Natural killer cell treated with Interleukin-12 subunit alpha and Interleukin-12 subunit beta and Interleukin-15 and Interleukin-18, amount 100 ng/mL, for 72 hours (primary cell): Measurements from ENCODE around the gene NKX2-8. TPM values are rescaled to one million over a fixed set of nuclear protein-coding genes. Genes with fewer than 3 reads are reported as not detected.
A peak's percentile ranks its signal among the peaks of the same experiment; 100 is the strongest.

Experiments
- ATAC-seq, 2 donors: fragments of 150-1000 bp; cut with Tn5 transposase in 1 of 2; sonication (Bioruptor Pico), chemical (Tn5 transposase) in 1 of 2; 2 replicates each; pipeline ENCODE4 v1.10.0; 2021
- DNase-seq: peaks from one replicate; pipeline ENCODE4 v3.0.0; 2022; ENCODE audit warnings: low spot score
- H3K27ac Mint-ChIP-seq, 2 donors: 1 replicate in 1 of 2; 2 replicates in 1 of 2; pipeline ENCODE4 v1.8.0; 2022; ENCODE audit warnings: mixed read lengths in 2 of 2, mild to moderate bottlenecking in 1 of 2, moderate library complexity in 1 of 2
- H3K27me3 Mint-ChIP-seq, 2 donors: 1 replicate in 1 of 2; 2 replicates in 1 of 2; pipeline ENCODE4 v1.8.0; 2022; ENCODE audit warnings: mixed read lengths in 2 of 2
- H3K36me3 Mint-ChIP-seq: one replicate; pipeline ENCODE4 v1.8.0; 2022; ENCODE audit warnings: mixed read lengths
- H3K4me1 Mint-ChIP-seq, 2 donors: 1 replicate in 1 of 2; 2 replicates in 1 of 2; pipeline ENCODE4 v1.8.0; 2022; ENCODE audit warnings: low read depth in 2 of 2, mixed read lengths in 2 of 2, mild to moderate bottlenecking in 1 of 2
- H3K4me3 Mint-ChIP-seq: one replicate; pipeline ENCODE4 v1.8.0; 2022; ENCODE audit warnings: mixed read lengths
- H3K9me3 Mint-ChIP-seq: 2 replicates; pipeline ENCODE4 v1.8.0; 2022; ENCODE audit warnings: mixed read lengths
- total RNA-seq, 2 donors: library from RNA; stranded (reverse); gene quantifications; one replicate each; pipeline ENCODE4 v1.2.3, GENCODE V29; 2022

NKX2-8 gene
- not detected for total RNA-seq

DNA sequence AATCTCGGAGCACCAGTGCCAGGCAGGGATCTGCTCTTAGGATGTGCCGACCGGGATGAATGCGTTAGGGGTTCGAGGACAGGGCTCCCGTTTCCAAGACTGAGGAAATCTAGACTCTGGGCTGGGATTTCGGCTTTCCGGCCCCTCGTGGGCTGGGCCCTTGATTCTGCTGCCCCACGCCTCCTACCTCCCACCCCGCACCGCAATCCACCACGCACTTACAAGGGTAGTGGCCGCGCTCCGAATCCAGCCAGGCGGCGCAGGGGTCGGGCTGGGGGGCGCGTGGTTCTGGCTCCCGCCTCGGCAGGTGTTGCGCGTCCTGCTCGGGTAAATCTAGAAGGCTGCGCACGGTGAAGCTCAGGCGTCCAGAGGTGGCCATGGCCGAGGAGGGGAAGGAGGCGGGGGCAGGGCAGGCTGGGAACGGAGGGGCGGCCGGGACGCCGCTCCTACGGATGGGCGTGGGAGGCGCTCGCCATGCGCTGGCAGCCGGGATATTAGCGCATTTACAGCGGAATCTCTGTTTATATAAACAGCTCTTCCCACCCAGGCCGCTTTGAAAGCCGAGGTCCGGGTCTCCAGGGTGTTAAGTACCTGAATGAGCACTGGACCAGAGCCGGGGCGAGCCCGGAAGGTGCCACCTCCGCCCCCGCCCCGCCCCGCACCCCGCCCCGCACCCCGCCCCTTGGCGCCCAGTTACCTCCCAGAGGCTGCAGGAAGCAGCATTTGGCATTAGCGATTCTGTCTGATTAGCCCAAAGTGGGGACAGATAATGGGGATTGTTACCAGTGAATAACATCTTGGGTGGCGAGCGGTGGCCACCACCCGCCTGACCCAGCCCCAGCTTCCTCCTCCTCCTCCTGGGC is at the start of gene NKX2-8:
Gene NKX2-8, minus strand, starts transcription at position 604 of the 863 bp plus-strand sequence. Its CDS starts 225 bp downstream, at position 379.
- no peak within 1 kb of the TSS for H3K27ac Mint-ChIP-seq
- H3K9me3 Mint-ChIP-seq = no peaks in the 10 kb centered on the region
- DNase-seq (no peak), ATAC-seq (no peak)
- peaks cover 28 to 35% of the 10 kb centered on the region in 2 donors for H3K27me3 Mint-ChIP-seq
- no peaks in the 10 kb centered on the region for H3K36me3 Mint-ChIP-seq
- H3K4me3 Mint-ChIP-seq = no peak within 1 kb of the TSS
- no peaks in the 10 kb centered on the region for H3K4me1 Mint-ChIP-seq

DNA sequence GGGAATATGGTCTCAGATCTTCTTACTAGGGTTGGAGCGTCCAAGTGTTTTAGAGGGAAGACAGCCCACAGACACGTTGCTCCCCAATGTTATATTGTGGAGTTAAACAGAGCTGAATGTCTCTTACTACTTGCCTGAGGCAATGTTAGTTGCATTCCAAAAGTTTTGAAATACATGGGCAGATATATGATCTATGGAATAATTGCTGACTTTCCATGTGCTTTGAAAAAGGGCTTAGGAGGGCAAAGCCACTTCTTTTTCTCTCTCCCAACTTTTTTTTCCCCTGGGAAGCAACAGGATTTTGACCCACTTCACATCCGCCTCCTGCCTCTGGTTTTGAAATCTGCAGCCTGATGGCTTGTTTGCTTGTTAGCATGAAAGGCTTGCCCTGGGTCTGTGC is 45.6 kb upstream of the NKX2-8 start:
- Mint-ChIP-seq H3K27me3 (peaks cover 2 to 11% of the 10 kb centered on the region in 2 donors), H3K36me3 (no peaks in the 10 kb centered on the region), H3K9me3 (peaks cover 9% of the 10 kb centered on the region), H3K4me3 (no peak overlapping the region), H3K27ac (no peak overlapping the region), H3K4me1 (no peaks in the 10 kb centered on the region)
- no peak for ATAC-seq
- DNase-seq = no peak

DNA sequence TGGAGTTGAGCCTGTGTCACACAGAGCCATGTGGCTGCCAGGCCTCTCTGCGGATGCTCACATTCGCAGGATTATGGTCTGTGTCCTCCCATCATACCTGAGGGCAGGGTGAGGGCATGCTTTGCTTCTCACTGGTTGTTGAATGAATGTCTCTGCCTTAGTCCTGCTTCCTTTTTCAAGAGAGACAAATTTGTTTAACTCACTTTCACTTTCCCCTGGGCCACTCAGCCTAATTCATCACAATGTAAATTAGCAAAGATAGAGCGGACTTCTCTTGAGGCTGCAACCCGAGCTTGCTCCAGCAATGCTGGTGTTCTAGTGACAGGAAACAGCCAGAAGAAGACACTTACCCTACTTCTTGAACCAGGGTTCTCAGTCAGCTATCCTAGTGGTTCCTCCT is 43.7 kb upstream of the NKX2-8 start:
- Mint-ChIP-seq H3K9me3 (peaks cover 9% of the 10 kb centered on the region), H3K27ac (no peak overlapping the region), H3K4me3 (no peak overlapping the region), H3K27me3 (peaks cover 2 to 11% of the 10 kb centered on the region in 2 donors), H3K36me3 (no peaks in the 10 kb centered on the region), H3K4me1 (no peaks in the 10 kb centered on the region)
- ATAC-seq = no peak
- no peak for DNase-seq

DNA sequence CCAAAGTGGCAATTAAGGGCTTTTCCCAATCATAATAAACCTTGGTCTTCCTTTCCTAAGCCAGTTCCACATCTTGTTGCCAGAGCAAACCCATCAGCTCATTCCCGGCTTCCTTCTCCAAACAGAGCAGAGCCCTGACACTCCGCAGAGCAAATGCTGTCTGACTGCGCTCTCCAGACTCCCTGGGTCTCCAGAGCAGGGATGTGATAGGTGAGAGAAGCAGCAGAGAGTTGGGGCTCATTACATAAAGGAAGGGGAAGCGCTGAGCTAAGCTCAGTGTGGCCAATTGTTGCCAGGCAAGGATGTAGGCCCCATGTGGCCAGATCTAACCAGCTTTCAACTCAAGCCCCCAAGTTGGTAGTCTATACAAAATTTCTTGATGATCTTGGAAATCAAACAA is 43.0 kb upstream of the NKX2-8 start:
- Mint-ChIP-seq H3K4me1 (no peaks in the 10 kb centered on the region), H3K27ac (no peak overlapping the region)

DNA sequence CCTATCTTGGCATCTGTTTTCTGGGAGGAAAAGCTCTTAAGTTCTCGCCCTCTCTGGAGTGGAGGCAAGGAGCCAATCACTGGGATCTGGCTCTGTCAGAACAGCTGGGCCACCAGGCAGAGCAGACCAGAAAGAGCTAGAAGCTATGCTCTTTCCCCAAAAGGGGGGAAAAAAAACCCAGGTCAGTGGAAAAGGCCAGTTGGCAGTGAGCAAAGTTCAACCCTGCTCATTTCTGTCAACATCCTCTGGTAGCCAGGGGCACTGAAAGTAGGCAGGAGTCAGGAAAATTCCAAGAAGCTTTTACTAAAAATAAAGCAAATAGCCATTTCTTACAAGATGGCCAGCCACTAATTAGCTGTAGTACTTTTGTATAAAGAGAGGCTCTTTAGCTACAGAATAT is 42.6 kb upstream of the NKX2-8 start:
- Mint-ChIP-seq H3K27ac (no peak overlapping the region), H3K36me3 (no peaks in the 10 kb centered on the region), H3K27me3 (peaks cover 2 to 11% of the 10 kb centered on the region in 2 donors), H3K9me3 (peaks cover 9% of the 10 kb centered on the region), H3K4me1 (no peaks in the 10 kb centered on the region), H3K4me3 (no peak overlapping the region)
- no peak for DNase-seq
- ATAC-seq = no peak

More for the DNA sequence above, 43.0 kb upstream of the NKX2-8 start:
- H3K4me3 Mint-ChIP-seq = no peak overlapping the region
- H3K36me3 Mint-ChIP-seq = no peaks in the 10 kb centered on the region
- DNase-seq (no peak), ATAC-seq (no peak)
- peaks cover 2 to 11% of the 10 kb centered on the region in 2 donors for H3K27me3 Mint-ChIP-seq
- H3K9me3 Mint-ChIP-seq = peaks cover 9% of the 10 kb centered on the region

DNA sequence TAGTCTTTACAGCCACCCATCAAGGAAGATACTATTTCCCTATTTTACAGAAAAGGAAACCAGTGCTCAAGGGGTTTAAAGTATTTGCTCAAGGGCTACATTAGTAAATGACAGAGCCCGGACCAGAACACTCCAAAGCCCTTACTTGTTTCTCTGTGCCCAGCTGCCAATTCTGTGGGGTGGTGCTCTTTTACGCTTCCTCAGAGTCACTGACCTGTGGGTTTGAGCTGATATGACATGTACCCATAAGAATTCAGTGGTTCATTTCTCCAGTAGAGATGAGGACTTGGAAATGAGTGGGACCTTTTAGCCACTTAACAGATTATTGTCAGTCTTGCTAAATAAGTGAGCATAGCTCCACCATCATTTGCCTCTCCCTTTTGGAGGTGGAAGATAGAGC is 37.4 kb upstream of the NKX2-8 start:
- Mint-ChIP-seq H3K4me1 (no peaks in the 10 kb centered on the region), H3K27ac (no peak overlapping the region), H3K36me3 (no peaks in the 10 kb centered on the region), H3K4me3 (no peak overlapping the region), H3K9me3 (no peaks in the 10 kb centered on the region), H3K27me3 (no peaks in the 10 kb centered on the region)
- ATAC-seq (no peak), DNase-seq (no peak)

DNA sequence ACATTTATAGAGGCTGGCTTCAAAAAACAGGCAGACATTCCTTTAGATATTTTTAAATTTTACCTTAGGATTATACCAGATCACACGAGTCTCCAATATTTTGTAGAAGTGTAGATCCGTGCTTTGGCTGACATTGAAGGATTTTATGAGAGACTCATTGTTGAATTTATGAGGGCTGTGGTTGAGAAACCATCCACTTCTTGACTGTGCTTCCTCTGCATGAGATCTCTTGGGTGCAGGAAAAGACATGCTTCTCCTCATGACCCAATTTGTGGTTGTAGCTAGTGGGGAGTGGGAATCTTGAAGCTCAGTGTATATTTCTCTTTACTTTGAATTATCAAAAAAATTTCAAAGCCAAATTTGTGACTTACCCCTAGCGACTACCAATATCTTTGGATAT is 36.7 kb upstream of the NKX2-8 start:
- ATAC-seq (no peak), DNase-seq (no peak)
- no peak overlapping the region for H3K4me3 Mint-ChIP-seq
- H3K9me3 Mint-ChIP-seq = no peaks in the 10 kb centered on the region
- no peaks in the 10 kb centered on the region for H3K36me3 Mint-ChIP-seq
- H3K27ac Mint-ChIP-seq = no peak overlapping the region
- H3K27me3 Mint-ChIP-seq = no peaks in the 10 kb centered on the region
- H3K4me1 Mint-ChIP-seq = no peaks in the 10 kb centered on the region

DNA sequence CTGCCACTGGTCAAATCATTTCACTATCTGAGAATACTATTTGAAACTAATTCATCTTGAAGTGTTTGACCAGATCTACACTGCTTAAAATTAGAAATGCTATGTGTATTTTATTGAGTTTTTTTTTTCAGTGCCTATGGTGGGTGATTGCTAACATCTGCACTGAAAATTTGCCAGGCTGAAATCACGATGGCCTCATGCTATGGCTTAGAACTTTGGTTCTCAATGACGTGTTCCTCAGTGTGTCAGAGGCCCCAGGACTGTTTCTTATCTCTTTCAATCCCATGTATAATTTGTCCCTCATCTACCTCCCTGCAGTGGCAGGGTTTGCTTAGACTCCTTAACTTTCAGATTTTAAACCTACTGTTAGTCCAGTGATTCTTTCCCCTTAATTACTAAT is 36.2 kb upstream of the NKX2-8 start:
- H3K9me3 Mint-ChIP-seq = no peaks in the 10 kb centered on the region
- no peak for ATAC-seq
- H3K4me3 Mint-ChIP-seq = no peak overlapping the region
- H3K36me3 Mint-ChIP-seq = no peaks in the 10 kb centered on the region
- H3K4me1 Mint-ChIP-seq = no peaks in the 10 kb centered on the region
- no peak for DNase-seq
- H3K27me3 Mint-ChIP-seq = no peaks in the 10 kb centered on the region
- H3K27ac Mint-ChIP-seq = no peak overlapping the region

DNA sequence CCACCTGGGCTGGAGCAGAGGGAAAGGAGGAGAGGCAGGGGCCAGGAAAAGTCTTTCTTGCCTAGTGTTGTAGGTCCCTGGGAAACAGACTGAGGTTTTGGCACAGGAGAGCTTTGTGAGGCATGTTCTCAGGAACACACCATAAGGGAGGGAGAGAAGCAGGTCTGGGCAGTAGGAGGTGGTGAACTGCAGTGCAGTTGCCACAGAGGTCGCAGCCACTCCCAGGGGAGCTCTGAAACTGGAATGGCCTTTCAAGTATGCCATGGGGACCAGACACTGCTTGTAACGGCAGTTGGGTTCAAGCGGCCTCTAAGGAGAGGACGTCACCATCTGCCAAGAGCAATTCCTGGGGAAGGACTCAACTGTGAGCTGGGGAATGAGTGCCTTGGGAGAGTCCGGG is 35.4 kb upstream of the NKX2-8 start:
- DNase-seq (no peak), ATAC-seq (peak in 1 of 2 donors; percentile 43)
- no peaks in the 10 kb centered on the region for H3K36me3 Mint-ChIP-seq
- no peaks in the 10 kb centered on the region for H3K4me1 Mint-ChIP-seq
- no peak overlapping the region for H3K4me3 Mint-ChIP-seq
- H3K27ac Mint-ChIP-seq = no peak overlapping the region
- peaks cover under 1% of the 10 kb centered on the region for H3K9me3 Mint-ChIP-seq
- H3K27me3 Mint-ChIP-seq = no peaks in the 10 kb centered on the region

DNA sequence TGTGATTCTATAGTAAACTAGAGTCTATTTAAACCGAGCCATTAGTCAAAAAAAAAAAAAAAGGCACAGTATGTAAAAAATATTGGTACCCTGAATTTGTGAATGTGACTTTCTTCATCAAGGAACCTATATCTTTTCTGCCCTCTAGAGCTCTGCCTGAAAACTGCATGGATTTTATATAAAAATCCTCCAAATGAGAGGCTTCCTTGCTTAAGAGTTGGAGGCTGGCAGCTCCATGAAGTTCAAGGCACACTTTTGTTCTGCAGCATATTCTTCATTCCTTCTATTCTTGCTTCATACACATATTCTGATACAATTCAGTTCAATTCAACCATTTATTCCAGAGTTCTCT is 23.1 kb upstream of the NKX2-8 start:
- Mint-ChIP-seq H3K27ac (no peak overlapping the region), H3K4me1 (no peaks in the 10 kb centered on the region), H3K9me3 (peaks cover 2% of the 10 kb centered on the region), H3K4me3 (no peak overlapping the region), H3K36me3 (no peaks in the 10 kb centered on the region), H3K27me3 (peaks cover 0 to 7% of the 10 kb centered on the region in 2 donors)
- no peak for DNase-seq
- no peak for ATAC-seq

DNA sequence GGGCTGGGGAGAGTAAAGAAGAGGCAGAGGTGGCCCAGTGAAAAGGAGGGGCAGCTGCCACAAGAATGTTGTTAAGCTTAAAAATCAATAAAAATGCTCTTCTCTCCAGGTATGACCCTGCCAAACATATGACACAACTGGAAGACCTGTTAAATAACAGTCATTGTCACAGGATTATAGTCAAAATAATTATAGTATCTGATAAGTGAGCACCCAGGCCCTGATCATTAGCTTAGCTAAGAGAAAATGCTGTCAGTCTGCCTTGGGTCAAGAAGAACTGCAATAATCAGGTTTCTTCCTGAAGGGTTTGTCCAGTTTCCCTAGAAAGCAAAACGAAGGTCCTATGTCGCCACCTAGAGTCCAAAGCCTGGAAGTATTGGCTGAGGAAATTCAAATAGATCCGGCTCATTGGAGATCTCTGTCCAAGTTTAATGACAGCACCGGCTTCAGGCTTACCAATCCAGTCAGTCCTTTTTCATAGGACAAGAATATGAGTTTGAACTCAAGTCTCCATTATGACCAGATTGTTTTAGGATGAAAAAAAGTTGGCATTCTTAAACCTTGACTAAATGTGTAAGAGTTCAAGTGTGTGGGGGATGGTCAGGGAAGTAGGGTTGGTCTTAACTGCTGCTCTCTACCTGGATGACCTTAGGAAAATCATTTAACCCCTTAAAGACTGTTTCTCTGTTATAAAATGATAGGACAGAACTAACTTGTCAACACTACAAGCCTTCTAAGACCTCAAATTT is 22.5 kb upstream of the NKX2-8 start:
- Mint-ChIP-seq H3K36me3 (no peaks in the 10 kb centered on the region), H3K9me3 (peaks cover 2% of the 10 kb centered on the region), H3K4me3 (no peak overlapping the region), H3K27me3 (peaks cover 0 to 10% of the 10 kb centered on the region in 2 donors), H3K4me1 (no peaks in the 10 kb centered on the region), H3K27ac (no peak overlapping the region)
- DNase-seq (no peak), ATAC-seq (no peak)

DNA sequence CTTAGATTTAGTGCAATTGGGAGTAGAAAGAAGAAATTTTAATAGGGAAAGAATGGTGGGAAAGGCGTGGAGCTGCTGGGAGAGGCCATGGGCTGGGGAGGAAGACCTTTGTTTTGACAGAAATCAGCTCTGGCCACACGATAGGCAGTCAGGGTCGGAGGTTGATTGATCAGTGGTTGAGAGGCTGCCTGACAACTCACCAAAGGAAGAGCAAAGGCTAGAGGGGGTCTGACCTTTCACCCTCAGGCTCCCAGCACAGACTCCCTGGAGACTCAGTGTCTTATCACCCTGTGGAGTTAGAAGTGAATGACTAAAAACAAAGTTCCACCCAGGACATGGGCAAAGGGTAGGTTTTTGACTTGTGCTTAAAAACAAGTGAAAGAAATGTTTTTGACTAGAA is 18.0 kb upstream of the NKX2-8 start:
- DNase-seq (no peak), ATAC-seq (no peak)
- no peaks in the 10 kb centered on the region for H3K36me3 Mint-ChIP-seq
- no peak overlapping the region for H3K4me3 Mint-ChIP-seq
- no peaks in the 10 kb centered on the region for H3K4me1 Mint-ChIP-seq
- no peak overlapping the region for H3K27ac Mint-ChIP-seq
- peaks cover 0 to 10% of the 10 kb centered on the region in 2 donors for H3K27me3 Mint-ChIP-seq
- H3K9me3 Mint-ChIP-seq = peaks cover 2% of the 10 kb centered on the region

DNA sequence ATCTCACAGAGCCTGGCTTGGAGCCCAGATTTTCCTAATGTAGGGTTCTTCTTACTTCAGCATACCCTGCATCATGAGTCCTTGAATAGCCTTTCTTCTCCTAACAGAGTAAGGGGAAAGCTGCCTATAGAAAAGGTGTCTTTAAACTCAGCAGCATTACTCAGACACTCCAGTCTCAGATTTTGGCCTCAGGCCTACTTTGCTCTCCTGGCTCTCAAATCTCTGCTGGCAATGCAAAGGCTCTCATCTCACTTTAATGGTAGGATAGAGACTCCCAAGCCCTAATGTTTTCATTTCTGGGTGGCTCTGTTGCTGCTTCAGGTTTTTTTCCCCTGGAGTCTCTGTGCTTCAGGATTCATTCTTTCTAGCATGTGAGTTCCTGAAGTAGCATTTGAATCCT is 9.1 kb upstream of the NKX2-8 start:
- Mint-ChIP-seq H3K9me3 (no peaks in the 10 kb centered on the region), H3K27me3 (peaks cover 21 to 40% of the 10 kb centered on the region in 2 donors), H3K27ac (no peak overlapping the region), H3K36me3 (no peaks in the 10 kb centered on the region), H3K4me1 (no peaks in the 10 kb centered on the region), H3K4me3 (no peak overlapping the region)
- DNase-seq (no peak), ATAC-seq (no peak)

DNA sequence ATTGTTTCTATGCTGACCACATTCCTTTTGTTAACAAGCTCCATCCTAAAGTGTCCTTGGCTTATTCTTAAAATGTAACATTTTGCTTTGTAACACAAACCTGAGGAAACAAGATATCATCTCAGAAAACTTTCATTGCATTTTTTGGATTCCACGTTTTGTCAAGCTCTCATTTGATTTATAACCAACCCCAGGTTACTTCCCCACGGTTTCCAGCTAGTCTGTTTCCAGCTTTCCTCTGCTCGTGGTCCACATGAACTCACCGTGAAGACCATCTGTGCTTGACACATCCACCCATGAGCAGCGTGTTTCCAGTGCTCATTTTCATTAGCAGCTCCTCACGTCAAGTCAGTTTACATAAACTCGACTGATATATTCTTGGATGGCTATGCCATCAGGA is 6.4 kb upstream of the NKX2-8 start:
- DNase-seq = no peak
- Mint-ChIP-seq H3K27me3 (peaks cover 34 to 60% of the 10 kb centered on the region in 2 donors), H3K36me3 (no peaks in the 10 kb centered on the region), H3K4me1 (no peaks in the 10 kb centered on the region), H3K4me3 (no peak overlapping the region), H3K27ac (no peak overlapping the region), H3K9me3 (no peaks in the 10 kb centered on the region)
- no peak for ATAC-seq
